GM10266 (cell line): ENCODE results near the gene MSI2.

ENCODE experiments used
- DNase-seq: peaks from one replicate; pipeline ENCODE4 v3.0.0; 2012; ENCODE audit errors: extremely low spot score
- TF ChIP-seq, protein P1 (sequence below): IDR thresholded peaks from 2 replicates; pipeline ENCODE4 v1.5.1; 2012; ENCODE audit warnings: mild to moderate bottlenecking, low read depth; ENCODE audit not compliant: control insufficient read depth, insufficient read depth; ENCODE audit errors: missing control alignments

MSI2 gene

DNA sequence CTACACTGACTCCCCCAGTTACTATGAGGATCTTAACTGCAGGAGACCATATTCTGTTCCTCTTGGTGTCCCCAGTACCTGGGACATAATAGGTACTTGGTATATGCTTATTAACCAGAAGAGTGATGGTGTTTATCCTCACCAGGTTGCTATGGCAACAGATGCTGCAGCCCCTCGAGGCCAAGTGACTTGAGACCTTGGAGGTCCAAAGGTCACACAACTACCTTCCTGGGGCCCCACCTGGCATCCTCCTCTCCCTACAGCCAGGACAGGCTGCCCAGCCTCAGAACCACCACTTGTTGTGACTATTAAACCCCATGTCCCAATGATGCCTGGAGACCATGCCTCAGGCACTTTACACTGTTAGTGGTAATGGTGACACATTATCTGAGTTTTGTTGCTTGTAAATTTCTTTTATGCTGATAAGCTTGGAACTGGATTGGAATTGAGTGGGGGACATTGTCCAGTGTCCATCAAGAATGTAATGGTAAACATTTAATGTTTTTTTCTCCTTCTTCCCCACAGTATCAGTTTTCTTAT, 299.4 kb downstream of the MSI2 start:
- no peak for DNase-seq
- TF ChIP-seq, protein P1, sequence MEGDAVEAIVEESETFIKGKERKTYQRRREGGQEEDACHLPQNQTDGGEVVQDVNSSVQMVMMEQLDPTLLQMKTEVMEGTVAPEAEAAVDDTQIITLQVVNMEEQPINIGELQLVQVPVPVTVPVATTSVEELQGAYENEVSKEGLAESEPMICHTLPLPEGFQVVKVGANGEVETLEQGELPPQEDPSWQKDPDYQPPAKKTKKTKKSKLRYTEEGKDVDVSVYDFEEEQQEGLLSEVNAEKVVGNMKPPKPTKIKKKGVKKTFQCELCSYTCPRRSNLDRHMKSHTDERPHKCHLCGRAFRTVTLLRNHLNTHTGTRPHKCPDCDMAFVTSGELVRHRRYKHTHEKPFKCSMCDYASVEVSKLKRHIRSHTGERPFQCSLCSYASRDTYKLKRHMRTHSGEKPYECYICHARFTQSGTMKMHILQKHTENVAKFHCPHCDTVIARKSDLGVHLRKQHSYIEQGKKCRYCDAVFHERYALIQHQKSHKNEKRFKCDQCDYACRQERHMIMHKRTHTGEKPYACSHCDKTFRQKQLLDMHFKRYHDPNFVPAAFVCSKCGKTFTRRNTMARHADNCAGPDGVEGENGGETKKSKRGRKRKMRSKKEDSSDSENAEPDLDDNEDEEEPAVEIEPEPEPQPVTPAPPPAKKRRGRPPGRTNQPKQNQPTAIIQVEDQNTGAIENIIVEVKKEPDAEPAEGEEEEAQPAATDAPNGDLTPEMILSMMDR, result no peak

- TF ChIP-seq, protein P1, result no peak
- DNase-seq, result no peak
Observed at GRCh38 chr17:57556320-57556719, 300.0 kb downstream of the MSI2 start.

DNA sequence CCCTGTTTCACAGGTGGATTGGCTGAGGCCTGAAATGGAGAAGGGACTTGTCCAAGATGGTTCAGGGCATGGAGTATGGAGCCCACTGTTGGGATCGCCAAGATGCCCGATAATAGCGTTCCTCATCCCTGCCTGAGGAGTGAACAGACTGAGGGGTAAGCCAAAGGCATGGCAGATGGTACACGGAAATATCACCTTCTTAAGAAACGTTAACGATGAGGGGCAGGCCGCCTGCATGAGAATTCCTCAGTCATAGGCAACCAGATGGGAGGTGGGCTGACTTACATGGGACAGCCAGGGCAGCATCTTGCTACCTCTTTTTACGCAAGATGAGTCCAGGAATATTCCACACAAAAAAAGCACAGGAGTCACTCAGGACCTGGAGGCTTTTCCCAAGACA, 300.7 kb downstream of the MSI2 start:
- DNase-seq, result no peak
- TF ChIP-seq, protein P1, result no peak

- no peak for DNase-seq
- TF ChIP-seq, protein P1, result no peak
Observed at GRCh38 chr17:57557416-57557815, 301.1 kb downstream of the MSI2 start.

GRCh38 chr17:57557834-57558681, 301.7 kb downstream of the MSI2 start:
- TF ChIP-seq, protein P1, result no peak
- DNase-seq, result no peak

DNA sequence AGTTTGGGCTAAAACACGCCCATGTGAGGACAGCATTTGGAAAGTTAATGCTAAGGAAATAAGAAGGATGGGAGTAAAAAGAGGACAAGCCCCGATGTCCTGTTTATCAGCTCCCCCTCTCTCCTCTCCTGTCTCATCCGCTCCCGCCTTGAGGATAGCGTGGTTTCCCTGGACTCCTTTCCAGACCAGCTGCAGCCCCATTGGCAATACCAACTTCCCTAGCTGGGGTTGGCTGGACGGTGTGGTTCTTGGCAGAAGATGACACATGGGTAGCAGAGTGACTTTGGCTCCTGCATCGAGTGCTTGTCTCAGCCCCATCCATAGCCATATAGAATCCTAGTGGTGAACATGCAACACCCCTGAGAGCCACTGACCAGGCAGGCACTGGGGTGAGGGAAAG, 302.9 kb downstream of the MSI2 start:
- DNase-seq, result no peak
- TF ChIP-seq, protein P1, result no peak

GRCh38 chr17:57559634-57560318, 303.5 kb downstream of the MSI2 start:
- DNase-seq, result no peak
- TF ChIP-seq, protein P1, result no peak
